DLD1 (cell line): ENCODE data around the gene PUM1.

Experiments used
- in situ Hi-C: cut with HindIII; loops from 2 replicates; pipeline ENCODE4 v1.10.0; 2017; ENCODE audit warnings: low sequenced_read_pairs

The PUM1 gene

DNA sequence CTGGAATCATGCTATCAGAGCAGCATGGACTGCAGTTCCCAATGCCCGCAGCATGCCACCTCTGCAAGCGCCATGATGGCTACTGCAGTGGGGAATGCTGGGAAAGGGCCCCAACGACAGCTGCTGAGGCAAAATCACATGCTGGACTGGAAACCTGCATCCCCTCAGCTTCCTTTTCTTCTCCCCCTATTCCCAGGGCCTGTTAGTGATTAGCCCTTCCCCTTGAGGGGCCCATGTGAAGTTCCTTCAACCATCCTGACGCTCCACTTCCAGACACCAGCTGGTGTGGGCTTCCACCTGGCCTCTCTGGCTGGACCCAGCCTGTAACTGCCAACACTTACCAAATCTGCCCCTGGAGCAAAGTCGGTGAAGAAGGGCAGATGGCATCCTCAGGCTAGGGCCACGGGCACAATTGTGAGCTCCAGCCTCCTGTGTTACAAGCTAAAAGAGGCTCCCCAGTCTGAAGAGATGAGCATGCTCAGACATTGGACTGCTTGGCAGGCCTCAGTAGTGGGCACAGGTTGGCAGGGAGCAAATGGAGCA, 134.8 kb downstream of the PUM1 start:
- in situ Hi-C loops = no loop called here

DNA sequence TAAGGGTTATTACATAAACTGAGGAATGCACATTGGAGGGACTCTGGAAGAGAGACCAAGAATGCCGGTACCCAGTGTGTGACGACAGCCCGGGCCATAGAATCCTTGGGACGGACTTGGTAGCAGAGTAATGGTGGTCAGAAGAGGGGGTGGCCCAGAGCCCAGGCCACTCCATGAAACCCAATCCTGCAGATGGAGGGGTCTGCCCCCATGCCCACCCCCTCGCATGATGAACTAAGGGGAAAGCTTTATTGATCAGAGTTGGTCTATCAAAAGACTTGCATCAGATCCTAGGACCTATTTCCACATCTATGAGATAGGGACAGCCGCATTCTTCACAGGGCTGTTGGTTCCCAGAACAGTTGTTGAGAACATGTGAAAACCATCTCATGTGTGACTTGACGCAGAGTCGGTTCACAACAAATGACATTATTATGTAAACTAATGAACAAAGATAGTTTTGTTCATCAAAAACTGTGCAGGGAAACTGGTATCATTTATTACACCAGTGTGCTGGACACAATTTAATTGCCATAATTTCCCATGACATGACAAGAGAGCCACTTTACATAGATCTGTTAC, 135.5 kb downstream of the PUM1 start:
- in situ Hi-C loops = no loop called here

- in situ Hi-C loops = no loop called here
These were observed 136.2 kb downstream of the PUM1 start for GRCh38 chr1:30929135-30929889.

DNA sequence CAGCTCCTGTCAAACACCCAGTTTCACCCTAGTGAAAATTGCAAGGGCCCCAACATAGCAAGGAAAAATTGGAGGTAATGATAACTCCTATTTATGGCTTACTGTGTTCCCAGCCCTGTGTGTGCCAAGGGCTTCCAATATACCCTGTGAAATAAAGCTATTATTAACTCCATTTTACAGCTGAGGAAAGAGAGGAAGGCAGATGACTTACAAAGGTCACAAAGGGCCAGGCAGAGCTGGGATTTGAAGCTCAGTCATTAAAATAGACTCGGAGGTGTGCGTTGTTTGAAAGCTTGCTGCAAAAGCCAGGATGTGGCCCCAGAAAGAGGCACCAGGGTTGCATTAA, 136.8 kb downstream of the PUM1 start:
- in situ Hi-C loops = no loop called here

DNA sequence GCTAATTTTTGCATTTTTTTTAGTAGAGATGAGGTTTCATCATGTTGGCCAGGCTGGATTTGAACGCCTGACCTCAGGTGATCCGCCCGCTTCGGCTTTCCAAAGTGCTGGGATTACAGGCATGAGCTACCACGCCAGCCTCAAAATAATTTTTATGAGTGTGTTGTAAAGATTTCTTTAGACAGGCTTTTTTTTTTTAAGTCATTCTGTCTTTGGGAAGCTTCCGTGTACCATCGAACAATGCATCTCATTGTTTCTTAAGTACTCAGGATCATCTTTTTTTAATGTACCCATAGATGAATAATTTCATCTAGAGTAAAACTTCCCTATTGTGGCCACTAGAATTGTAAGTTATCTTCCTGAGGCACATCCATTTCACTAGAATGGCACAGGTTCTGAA, 137.3 kb downstream of the PUM1 start:
- in situ Hi-C loops = no loop called here

- in situ Hi-C loops = no loop called here
These were observed 138.1 kb downstream of the PUM1 start for GRCh38 chr1:30927448-30927847.

DNA sequence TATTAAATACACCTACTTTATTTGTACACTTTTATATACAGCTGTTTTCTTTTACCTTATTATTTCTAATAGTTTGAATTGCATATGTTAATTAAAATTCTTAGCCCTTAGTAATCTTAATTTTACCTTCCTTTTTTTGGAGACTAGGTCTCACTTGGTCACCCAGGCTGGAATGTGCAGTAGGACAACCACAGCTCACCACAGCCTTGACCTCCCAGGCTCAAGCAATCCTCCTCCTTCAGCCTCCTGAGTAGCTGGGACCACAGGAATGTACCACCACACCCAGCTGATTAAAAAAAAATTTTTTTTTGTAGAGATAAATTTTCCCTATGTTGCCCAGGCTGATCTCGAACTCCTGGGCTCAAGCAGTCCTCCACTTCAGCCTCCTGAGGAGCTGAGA, 141.9 kb downstream of the PUM1 start:
- in situ Hi-C loops = no loop called here

DNA sequence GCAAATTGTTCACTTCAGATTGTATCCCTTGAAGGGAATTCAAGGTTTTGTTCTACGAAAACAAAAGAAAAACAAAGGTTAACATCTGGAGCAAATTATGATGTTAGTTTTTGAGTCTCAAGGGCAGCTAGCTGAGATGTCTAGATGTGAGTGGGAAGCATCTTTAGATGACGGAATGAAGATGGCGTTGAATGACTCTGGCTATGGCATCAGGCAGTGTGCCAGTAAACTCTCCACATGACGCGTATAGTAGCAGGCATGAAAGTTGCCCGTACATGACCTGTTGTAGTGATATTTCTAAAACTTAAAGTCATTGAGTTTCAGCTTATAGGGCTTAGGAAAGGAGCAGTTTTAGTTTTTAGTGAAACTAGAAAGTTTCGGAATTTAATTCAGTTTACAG, 144.7 kb downstream of the PUM1 start:
- in situ Hi-C loops = no loop called here

GRCh38 chr1:30919025-30919881, 146.3 kb downstream of the PUM1 start:
- in situ Hi-C loops = no loop called here

DNA sequence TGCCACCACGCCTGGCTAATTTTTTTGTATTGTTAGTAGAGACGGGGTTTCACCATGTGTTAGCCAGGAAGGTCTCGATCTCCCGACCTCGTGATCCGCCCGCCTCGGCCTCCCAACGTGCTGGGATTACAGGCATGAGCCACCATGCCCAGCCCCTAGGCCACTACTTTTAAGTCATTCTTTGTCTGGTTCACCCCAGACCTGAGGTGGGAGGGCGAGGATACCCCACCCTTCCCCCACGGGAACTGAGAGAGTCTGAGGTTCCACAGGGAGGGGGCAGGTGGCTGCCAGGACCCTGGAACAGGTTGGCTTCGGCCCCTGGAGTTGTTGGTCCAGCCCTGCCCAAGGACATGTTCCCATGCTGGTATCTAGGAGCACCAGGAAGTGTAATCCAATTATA, 149.2 kb downstream of the PUM1 start:
- in situ Hi-C loops = no loop called here

DNA sequence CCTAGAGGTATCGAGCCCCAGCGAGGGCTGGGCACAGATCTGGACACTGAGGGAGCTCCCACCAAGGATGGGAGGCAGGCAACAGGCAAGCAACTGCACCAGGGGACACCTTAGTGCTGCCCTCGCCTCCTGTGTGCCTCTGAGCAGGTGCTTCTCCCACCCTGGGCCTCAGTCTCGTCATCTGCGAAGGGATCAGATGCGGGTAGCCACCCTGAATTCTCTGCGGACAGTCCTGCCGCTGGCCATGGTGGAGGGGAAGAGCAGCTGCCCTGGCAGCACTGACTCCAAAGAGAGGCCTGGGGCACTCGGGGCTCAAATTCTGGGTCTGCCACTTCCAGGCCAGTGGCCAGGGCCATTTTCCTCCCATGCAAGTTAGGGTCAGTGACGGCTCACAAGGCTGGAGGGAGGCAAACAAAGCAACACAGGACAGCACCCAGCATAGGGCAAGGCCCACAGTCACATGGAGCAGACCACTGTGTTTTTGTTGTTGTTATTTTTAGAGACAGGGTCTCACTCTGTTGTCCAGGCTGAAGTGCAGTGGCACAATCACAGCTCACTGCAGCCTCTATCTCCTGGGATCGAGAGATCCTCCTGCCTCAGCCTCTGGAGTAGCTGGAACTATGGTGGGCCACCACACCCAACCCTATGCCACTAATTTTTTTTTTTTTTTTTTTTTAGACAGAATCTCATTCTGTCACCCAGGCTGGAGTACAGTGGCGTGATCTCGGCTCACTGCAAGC, 149.9 kb downstream of the PUM1 start:
- in situ Hi-C loops = no loop called here

DNA sequence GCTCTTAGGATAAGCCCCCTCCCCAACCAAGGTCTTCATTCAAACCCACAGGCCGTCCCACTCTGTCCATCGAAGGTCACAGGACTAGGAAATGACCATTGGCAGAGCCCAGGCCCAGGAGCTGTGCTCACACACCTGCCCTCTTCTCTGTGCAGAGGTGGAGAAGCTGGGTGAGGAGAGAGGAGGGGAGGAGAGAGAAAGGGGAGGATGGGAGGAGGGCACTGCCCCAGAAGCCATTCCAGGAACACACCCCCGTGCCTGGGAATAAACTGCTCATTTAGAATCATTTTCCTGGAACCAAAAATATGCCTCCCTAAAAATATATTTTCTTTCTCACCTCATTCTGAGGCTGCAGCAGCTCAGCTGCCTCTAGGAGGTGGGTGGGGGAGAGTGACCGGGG, 150.6 kb downstream of the PUM1 start:
- in situ Hi-C loops = loop anchor here (5.0 kb wide), 1 partner anchor 103 kb away; no protein-coding TSS in a partner anchor

DNA sequence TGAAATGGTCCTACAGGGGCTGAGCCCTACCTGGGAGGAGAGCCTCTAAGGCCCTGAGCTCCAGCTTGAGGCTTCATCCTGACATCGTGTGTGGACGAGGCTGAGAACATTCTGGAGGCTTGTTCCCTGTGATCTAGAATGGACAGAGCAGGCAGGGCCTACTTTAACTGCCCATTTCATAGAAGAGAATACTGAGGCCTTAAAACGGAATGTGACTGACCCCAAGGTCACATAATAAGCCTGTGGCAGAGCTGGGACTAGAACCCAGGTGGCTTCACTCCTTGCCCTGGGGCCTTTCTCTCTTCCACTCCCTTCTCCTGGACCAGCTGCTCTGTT, 151.0 kb downstream of the PUM1 start:
- in situ Hi-C loops = loop anchor here (5.0 kb wide), 1 partner anchor 102 kb away; no protein-coding TSS in a partner anchor

GRCh38 chr1:30912913-30913652, 152.4 kb downstream of the PUM1 start:
- in situ Hi-C loops = loop anchor here (5.0 kb wide), 1 partner anchor 101 kb away; no protein-coding TSS in a partner anchor

DNA sequence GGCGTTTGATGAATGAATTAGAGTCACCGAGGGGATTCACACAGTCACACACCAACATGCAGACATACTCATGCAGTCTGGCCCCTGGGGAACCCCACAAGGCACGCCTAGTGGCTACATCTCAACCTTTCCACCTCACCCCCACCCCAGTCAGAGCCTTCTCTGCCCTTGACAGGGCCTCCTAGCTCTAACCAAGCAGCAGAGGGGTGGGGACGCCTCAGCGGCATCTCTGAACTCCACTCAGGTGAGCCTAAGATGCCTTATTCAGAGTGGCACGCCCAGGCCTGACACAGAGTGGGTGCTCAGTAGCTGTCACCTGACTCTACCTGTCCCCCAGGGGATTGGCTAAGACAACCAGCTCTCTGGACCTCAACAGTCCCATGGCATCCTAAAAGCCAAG, 153.3 kb downstream of the PUM1 start:
- in situ Hi-C loops = loop anchor here (5.0 kb wide), 1 partner anchor 100 kb away; no protein-coding TSS in a partner anchor

DNA sequence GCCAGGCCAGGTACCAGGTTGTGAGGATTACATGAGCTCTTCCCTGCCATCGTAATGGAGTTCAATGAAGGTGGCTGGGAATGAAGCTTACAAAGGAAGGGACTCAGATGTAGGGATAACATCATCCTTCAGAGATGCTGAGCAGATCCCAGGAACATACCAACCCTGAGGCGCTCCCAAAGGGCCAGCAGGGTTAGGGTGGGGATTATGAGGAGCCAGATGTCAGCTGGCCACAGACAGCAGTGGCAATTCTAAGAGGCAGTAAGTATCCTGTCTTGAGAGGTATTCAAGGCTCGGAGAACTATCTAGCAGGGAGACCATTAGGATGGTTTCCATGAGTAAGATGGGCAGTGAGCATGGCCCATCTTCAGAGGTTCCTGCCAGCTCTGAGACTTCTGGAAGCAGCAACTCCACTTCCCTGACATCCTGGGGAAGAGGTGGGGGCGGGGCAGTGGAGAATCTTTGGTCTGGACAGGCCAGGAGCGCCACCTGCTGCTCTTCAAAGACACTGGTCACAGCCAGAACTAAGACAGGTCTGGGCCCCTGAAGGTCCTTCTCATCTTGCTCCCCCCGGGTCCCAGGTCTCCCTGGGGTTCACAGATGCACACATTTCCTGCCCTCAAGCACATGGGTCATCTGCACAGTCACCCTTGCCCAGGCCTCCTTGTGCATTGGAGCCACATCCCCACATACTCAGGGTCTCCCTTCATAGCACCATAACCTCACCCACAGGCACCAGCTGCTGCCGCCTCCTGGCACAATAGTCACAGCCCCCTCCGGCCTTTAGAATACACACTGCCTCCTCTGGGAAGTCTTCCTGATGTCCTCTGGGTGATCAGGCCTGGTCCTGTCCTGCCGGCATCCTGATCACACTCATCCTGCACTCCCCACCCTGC, 154.2 kb downstream of the PUM1 start:
- in situ Hi-C loops = loop anchor here (5.0 kb wide), 1 partner anchor 99 kb away; no protein-coding TSS in a partner anchor

GRCh38 chr1:30909365-30910068, 156.0 kb downstream of the PUM1 start:
- in situ Hi-C loops = loop anchor here (5.0 kb wide), 2 partner anchors 42 to 97 kb away; no protein-coding TSS in a partner anchor

- in situ Hi-C loops = loop anchor here (5.0 kb wide), 1 partner anchor 42 kb away; no protein-coding TSS in a partner anchor
These were observed 156.7 kb downstream of the PUM1 start, which contains the start of gene SDC3 for GRCh38 chr1:30908696-30909364. SDC3 (minus strand) TSS chr1:30908758; CDS start chr1:30908586, 172 bp downstream.
